ENCODE measurements around the gene MIEF1.

Gene MIEF1

GRCh38 chr22:39532215-39533073 lies 30.4 kb downstream of the MIEF1 start, which contains the start of gene RPS19BP1:
Gene RPS19BP1, minus strand, starts transcription at chr22:39532748. Its CDS starts 10 bp downstream, at chr22:39532738.
- DNase-seq, result peak; percentile 100

DNA sequence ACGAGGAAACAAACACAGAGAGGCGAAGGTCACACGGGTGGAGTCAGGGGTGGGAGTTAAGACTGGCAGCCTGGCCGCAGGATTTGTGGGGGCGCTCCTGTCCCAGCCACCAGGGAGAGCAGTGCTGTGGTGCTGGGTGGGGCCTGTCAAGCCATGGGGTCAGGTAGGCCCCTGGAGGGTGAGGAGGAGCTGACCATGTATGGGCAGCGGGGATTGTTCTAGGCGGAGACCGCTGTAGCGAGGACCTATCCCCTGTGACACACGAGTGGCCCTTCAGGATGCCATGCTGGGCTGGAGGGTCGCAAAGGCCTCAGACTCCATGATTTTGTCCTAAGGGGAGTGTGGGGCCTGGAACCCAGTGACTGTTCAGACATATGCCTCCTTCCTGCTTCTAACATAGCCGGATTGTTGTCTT lies 32.0 kb downstream of the MIEF1 start:
- DNase-seq, result no peak

GRCh38 chr22:39534591-39535356 lies 32.7 kb downstream of the MIEF1 start:
- peak; percentile 86 for DNase-seq

DNA sequence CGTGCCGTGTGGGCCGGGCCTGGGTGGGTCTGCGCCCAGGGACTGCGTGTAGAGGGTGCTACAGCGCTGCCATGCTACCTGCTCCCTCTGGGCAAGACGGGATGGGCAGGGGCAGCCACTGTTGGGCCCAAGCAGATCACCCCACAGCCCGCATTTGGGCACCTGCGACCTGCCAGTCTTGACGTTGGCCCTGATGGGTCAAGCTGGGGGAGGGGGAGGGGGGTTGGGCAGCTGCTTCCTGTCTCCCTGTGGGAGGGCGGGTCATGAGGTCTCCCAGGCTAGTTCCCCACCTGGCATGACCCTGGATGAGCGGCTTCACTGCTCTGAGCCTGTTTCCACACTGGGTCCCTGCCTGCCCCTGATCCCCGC lies 33.3 kb downstream of the MIEF1 start:
- no peak for DNase-seq

DNA sequence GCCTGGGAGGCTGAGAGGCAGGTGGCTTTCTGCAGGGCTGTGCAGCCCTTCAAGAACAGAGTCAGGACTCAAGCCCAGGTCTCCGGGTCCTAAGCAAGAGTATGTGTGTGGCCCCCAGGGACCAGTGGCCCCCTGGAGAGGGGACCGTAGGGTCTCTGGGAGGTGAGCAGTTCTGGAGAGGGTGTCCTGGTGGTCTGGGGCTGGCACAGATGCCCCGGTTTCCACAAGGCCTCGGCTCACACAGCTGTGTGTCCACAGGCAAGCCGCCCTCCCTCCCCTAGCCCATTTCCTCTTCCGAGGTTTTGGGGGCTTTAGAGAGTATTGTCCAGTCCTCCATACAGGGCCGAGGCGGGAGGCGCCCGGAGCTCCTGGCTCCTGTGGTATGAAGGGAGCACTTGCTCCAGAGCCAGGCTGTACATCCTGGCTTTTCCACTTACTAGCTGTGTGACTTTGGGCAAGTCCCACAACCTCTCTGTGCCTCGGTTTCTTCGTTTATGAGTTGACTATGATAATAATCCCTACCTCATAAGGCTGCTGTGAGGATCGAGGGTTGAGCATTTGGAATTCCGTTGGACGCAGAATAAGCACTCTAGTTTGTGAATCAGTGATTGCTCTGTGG lies 33.9 kb downstream of the MIEF1 start:
- no peak for DNase-seq

GRCh38 chr22:39536711-39537110 lies 34.6 kb downstream of the MIEF1 start:
- no peak for DNase-seq

GRCh38 chr22:39537975-39538374 lies 35.9 kb downstream of the MIEF1 start:
- DNase-seq, result no peak

DNA sequence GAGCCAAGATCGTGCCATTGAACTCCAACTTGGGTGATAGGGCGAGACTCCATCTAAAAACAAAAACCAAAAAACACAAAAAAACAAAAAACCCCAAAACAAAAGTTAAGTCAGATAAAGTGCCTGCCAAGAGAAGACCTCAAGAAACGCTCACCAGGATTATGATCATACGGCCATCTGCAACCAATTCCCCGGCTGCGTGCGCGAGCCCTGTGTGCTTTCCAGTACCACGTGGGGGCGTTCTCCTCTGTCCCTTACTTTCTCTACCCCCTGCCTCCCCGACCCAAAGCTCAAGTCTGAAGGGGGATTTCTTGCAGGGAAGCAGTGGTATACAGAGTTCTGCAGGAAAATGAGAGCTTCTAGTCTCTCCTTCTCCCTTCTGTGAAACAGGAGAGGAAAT lies 41.0 kb downstream of the MIEF1 start:
- DNase-seq, result peak; percentile 78

- DNase-seq, result peak; percentile 83
These were observed 43.6 kb downstream of the MIEF1 start for GRCh38 chr22:39545386-39546365.

- DNase-seq, result no peak
These were observed 44.9 kb downstream of the MIEF1 start for GRCh38 chr22:39546889-39547586.

DNA sequence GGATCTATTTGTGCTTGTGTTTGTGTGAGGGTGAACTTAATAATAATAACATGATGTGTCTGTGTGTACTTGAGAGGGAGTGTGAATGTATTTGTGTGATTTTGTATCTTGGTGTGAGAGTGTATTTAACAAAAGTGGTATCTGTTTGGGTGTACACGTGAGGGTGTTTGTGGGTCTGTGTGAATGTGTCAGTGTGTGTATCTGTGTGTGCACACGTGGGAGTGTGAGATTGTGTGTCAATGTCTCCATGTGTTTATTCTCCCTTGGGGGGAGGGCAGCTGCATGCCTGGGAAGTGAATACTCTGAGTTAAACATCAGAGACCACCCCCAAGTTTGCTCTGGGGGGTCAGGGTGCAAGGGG lies 45.5 kb downstream of the MIEF1 start:
- no peak for DNase-seq

DNA sequence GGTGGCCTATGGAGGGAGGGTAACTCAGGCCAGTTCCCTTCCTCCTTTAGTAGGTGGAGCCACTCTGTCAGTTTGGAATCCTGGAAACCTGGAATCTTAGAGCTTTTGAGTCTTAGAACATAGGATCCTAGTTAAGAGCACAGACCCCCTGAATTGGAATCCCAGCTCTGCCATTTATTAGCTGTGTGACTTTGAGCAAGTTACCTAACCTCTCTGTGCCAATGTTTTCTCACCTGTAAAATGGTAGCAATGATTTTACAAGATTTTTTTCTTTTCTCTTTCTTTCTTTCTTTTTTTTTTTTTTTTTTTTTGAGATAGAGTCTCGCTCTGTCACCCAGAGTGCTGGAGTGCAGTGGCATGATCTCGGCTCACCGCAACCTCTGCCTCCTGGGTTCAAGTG lies 51.3 kb downstream of the MIEF1 start:
- no peak for DNase-seq

- no peak for DNase-seq
These were observed 52.1 kb downstream of the MIEF1 start for GRCh38 chr22:39554151-39554550.

DNA sequence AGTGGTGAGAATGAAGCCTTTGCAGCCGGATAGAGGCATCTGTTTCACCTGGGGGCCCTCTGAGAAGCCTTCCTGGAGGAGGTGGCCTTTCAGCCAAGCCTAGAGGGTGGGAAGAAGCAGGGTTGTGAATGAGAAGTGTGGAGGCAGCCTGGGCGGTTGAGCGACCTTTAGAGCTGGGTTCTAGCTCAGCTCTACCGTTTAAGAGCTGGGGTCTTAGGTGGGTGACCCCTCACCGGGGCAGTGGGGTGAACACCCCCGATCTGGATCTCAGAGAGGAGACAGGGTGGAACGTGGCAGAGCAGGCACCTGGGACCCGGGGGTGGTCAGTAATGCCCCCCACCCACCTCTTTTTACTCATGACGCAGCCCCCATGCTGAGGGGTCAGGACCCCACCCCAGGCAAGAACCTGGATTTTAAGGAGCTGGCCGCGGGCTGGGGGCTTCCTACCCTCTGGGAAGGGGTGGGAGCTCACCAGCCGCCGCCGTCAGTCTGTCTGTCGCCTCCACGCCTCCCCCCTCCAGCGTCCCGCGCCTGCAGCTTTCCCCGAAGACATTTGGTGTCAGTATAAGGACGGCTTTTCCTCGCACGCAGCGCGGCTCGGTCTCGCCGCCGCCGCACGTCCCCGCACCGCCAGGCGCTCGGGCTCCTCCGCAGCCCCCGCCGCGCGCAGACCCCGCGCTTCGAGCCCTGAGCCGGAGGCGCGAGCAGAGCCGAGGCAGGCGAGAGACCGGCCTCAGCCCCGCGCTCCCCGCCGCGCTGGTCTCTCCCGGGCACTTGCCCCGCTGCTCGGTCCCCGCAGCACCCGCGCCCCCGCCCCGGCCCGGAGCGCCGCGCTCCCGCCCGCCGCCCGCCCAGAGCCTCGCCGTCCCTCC lies 55.1 kb downstream of the MIEF1 start:
- DNase-seq, result peak; percentile 67

GRCh38 chr22:39558254-39558727 lies 56.2 kb downstream of the MIEF1 start:
- DNase-seq, result no peak

- no peak for DNase-seq
These were observed 56.9 kb downstream of the MIEF1 start for GRCh38 chr22:39558950-39559349.

DNA sequence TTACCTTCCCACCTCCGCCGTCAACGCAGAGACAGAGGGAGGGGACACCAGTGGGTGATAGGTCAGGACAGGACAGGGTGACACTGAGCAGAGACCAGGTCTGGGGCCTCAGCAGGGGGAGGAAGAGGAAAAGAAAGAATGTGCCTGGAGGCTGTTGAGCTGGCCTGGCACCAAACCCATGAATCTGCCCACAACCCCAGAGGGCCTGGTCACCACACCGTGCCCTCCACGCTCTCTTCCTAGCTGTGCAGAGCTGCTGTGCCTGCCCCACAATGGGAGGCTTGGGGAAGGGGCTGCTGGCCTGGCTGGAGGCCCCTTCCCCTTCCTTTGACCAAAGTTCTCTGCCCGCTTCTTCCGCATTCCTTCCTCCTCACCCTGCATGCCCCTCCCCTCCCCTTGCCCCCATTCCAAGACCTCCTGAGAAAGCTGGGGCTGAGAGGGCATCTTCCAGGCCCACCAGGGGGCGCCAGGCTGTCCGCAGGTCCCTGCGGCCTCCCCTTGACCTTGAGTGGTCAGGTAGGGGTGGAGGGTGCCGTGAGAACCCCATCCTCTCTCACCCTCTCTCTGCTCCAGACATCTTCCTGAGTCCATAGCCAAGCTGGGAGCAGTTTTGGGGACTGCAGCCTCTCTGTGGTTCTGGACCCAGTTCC lies 57.5 kb downstream of the MIEF1 start:
- DNase-seq, result peak; percentile 42

GRCh38 chr22:39560127-39560526 lies 58.0 kb downstream of the MIEF1 start:
- DNase-seq, result no peak

DNA sequence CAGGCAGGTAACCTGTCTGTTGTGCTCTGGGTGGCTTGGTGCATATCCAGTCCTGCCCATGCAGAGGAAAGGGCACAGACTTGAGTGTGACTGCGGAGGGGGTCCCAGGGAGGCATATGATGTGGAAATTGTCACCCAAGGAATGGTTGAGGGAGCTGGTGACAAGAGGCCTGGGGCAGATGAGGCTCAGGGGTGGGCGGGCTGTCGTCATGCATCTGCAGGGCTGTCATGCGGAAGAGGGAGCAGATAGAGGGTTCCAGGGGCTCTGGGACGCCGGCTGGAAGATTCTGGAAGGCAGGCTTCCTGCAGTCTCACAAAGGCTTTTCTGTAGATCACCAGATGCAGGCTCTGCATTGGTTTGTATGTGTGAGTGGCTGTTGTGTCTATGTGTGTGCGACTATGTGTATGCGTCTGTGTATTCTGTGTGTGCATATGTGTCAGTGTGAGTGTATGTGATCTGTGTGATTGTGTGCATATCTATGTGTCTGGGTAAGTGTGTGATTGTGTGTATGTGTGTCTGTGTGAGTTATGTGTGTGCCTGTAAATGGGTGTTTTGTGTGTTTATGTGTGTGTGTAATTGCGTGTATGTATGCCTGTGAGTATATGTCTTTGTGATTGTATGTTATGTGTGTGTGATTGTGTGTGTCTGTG lies 60.9 kb downstream of the MIEF1 start:
- DNase-seq, result no peak
